Activated CD8-positive, alpha-beta memory T cell treated with anti-CD3 and anti-CD28 coated beads, Interleukin-2, amount 50 U/mL, for 48 hours (primary cell): ENCODE results near the gene PTPRM.

ENCODE experiments used
- DNase-seq: peaks from one replicate; pipeline ENCODE4 v3.0.0-alpha.2; 2020

Gene PTPRM

GRCh38 chr18:8386669-8387380 is 819.7 kb downstream of the PTPRM start:
- DNase-seq: no peak

GRCh38 chr18:8389391-8390340 is 822.5 kb downstream of the PTPRM start:
- DNase-seq: peak; percentile 62

- no peak for DNase-seq
Measured at GRCh38 chr18:8391068-8391467, 824.0 kb downstream of the PTPRM start.

- no peak for DNase-seq
Measured at GRCh38 chr18:8396254-8396653, 829.1 kb downstream of the PTPRM start.

- DNase-seq: no peak
Measured at GRCh38 chr18:8397034-8397433, 829.9 kb downstream of the PTPRM start.

GRCh38 chr18:8399138-8399537 is 832.0 kb downstream of the PTPRM start:
- DNase-seq: no peak

GRCh38 chr18:8400193-8400752 is 833.2 kb downstream of the PTPRM start:
- no peak for DNase-seq

GRCh38 chr18:8400825-8401224 is 833.7 kb downstream of the PTPRM start:
- DNase-seq: no peak

GRCh38 chr18:8401606-8402005 is 834.5 kb downstream of the PTPRM start:
- no peak for DNase-seq

- no peak for DNase-seq
Measured at GRCh38 chr18:8402237-8402636, 835.1 kb downstream of the PTPRM start.

GRCh38 chr18:8403713-8404112 is 836.6 kb downstream of the PTPRM start:
- DNase-seq: no peak

- no peak for DNase-seq
Measured at GRCh38 chr18:8406186-8406867, 839.2 kb downstream of the PTPRM start.

- DNase-seq: no peak
Measured at GRCh38 chr18:8406868-8407250, 839.7 kb downstream of the PTPRM start.

- no peak for DNase-seq
Measured at GRCh38 chr18:8409151-8409550, 842.0 kb downstream of the PTPRM start.

- no peak for DNase-seq
Measured at GRCh38 chr18:8411492-8411891, 844.4 kb downstream of the PTPRM start.

GRCh38 chr18:8412117-8412516 is 845.0 kb downstream of the PTPRM start:
- no peak for DNase-seq

- DNase-seq: no peak
Measured at GRCh38 chr18:8413189-8413588, 846.1 kb downstream of the PTPRM start.

GRCh38 chr18:8413751-8414150 is 846.6 kb downstream of the PTPRM start:
- no peak for DNase-seq

- no peak for DNase-seq
Measured at GRCh38 chr18:8416212-8417019, 849.3 kb downstream of the PTPRM start.

- no peak for DNase-seq
Measured at GRCh38 chr18:8422391-8422790, 855.3 kb downstream of the PTPRM start.

- DNase-seq: no peak
Measured at GRCh38 chr18:8423051-8423557, 856.0 kb downstream of the PTPRM start.

GRCh38 chr18:8424481-8424880 is 857.4 kb downstream of the PTPRM start:
- DNase-seq: no peak
